HUES6 (cell line): ENCODE results near the gene MCTP1.
"Not testable (repeated sequence)": the region's sequence is repeated elsewhere in the genome, so short reads cannot be mapped to it uniquely, and the experiment has no call there.

Experiments
- H3K27ac ChIP-seq: 2 replicates; pipeline ENCODE4 v1.7.0; 2013; ENCODE audit warnings: low read depth, mild to moderate bottlenecking, low read length, inconsistent platforms
- H3K27me3 ChIP-seq: 2 replicates; pipeline ENCODE4 v1.6.1; 2013; ENCODE audit warnings: low read length; ENCODE audit not compliant: control insufficient read depth, insufficient read depth
- H3K36me3 ChIP-seq: 2 replicates; pipeline ENCODE4 v1.6.1; 2013; ENCODE audit warnings: low read length; ENCODE audit not compliant: control insufficient read depth, insufficient read depth
- H3K4me1 ChIP-seq: 2 replicates; pipeline ENCODE4 v1.6.1; 2013; ENCODE audit warnings: low read length; ENCODE audit not compliant: control insufficient read depth, insufficient read depth
- H3K4me3 ChIP-seq: 2 replicates; pipeline ENCODE4 v1.5.1; 2013; ENCODE audit warnings: low read depth, low read length
- H3K9ac ChIP-seq: one replicate; pipeline ENCODE4 v1.6.1; 2013; ENCODE audit warnings: mild to moderate bottlenecking, low read length
- H3K9me3 ChIP-seq: 2 replicates; pipeline ENCODE4 v1.6.1; 2013; ENCODE audit warnings: low read depth, low read length; ENCODE audit not compliant: control insufficient read depth, insufficient read depth

The MCTP1 gene

GRCh38 chr5:95005811-95006210 lies 279.1 kb downstream of the MCTP1 start:
- H3K9me3 ChIP-seq = peaks cover 36% of the 10 kb centered on the region
- H3K27ac ChIP-seq = no peak overlapping the region
- H3K4me1 ChIP-seq = no peaks in the 10 kb centered on the region
- H3K27me3 ChIP-seq = no peaks in the 10 kb centered on the region
- no peaks in the 10 kb centered on the region for H3K36me3 ChIP-seq
- H3K4me3 ChIP-seq = no peak overlapping the region
- H3K9ac ChIP-seq = no peak overlapping the region

- Histone ChIP-seq H3K4me3 (no peak overlapping the region), H3K27me3 (no peaks in the 10 kb centered on the region), H3K36me3 (no peaks in the 10 kb centered on the region), H3K9me3 (peaks cover 14% of the 10 kb centered on the region), H3K27ac (no peak overlapping the region), H3K9ac (no peak overlapping the region), H3K4me1 (peaks cover 8% of the 10 kb centered on the region; the same call in 1 of the 2 replicates)
Observed at GRCh38 chr5:94998670-94999069, 286.2 kb downstream of the MCTP1 start.

GRCh38 chr5:94994537-94994936 lies 290.4 kb downstream of the MCTP1 start:
- H3K9ac ChIP-seq, H3K36me3 ChIP-seq, H3K9me3 ChIP-seq, H3K27me3 ChIP-seq, H3K27ac ChIP-seq, H3K4me1 ChIP-seq, H3K4me3 ChIP-seq: not testable (repeated sequence)

- Histone ChIP-seq H3K4me3 (no peak overlapping the region), H3K27ac (no peak overlapping the region), H3K9me3 (no peaks in the 10 kb centered on the region), H3K4me1 (peaks cover 8% of the 10 kb centered on the region; the same call in 1 of the 2 replicates), H3K36me3 (no peaks in the 10 kb centered on the region), H3K9ac (no peak overlapping the region), H3K27me3 (no peaks in the 10 kb centered on the region)
Observed at GRCh38 chr5:94993491-94993890, 291.4 kb downstream of the MCTP1 start.

- Histone ChIP-seq H3K9ac (no peak overlapping the region), H3K4me1 (peaks cover 8% of the 10 kb centered on the region; the same call in 1 of the 2 replicates), H3K27ac (no peak overlapping the region), H3K4me3 (no peak overlapping the region), H3K9me3 (no peaks in the 10 kb centered on the region), H3K36me3 (no peaks in the 10 kb centered on the region), H3K27me3 (no peaks in the 10 kb centered on the region)
Observed at GRCh38 chr5:94992325-94992724, 292.6 kb downstream of the MCTP1 start.

- H3K9me3 ChIP-seq = no peaks in the 10 kb centered on the region
- H3K36me3 ChIP-seq = no peaks in the 10 kb centered on the region
- no peak overlapping the region for H3K4me3 ChIP-seq
- H3K27me3 ChIP-seq = no peaks in the 10 kb centered on the region
- no peak overlapping the region for H3K27ac ChIP-seq
- no peaks in the 10 kb centered on the region for H3K4me1 ChIP-seq
- no peak overlapping the region for H3K9ac ChIP-seq
Observed at GRCh38 chr5:94983861-94984535, 300.9 kb downstream of the MCTP1 start.

- Histone ChIP-seq H3K9me3 (peaks cover 13% of the 10 kb centered on the region; the same call in 1 of the 2 replicates), H3K36me3 (no peaks in the 10 kb centered on the region), H3K4me1 (no peaks in the 10 kb centered on the region), H3K9ac (no peak overlapping the region), H3K27me3 (no peaks in the 10 kb centered on the region), H3K4me3 (no peak overlapping the region), H3K27ac (no peak overlapping the region)
Observed at GRCh38 chr5:94977437-94977836, 307.5 kb downstream of the MCTP1 start.

- H3K4me1 ChIP-seq = no peaks in the 10 kb centered on the region
- H3K4me3 ChIP-seq = no peak overlapping the region
- H3K36me3 ChIP-seq = no peaks in the 10 kb centered on the region
- no peak overlapping the region for H3K27ac ChIP-seq
- peaks cover 13% of the 10 kb centered on the region; the same call in 1 of the 2 replicates for H3K9me3 ChIP-seq
- H3K9ac ChIP-seq = no peak overlapping the region
- no peaks in the 10 kb centered on the region for H3K27me3 ChIP-seq
Observed at GRCh38 chr5:94976853-94977252, 308.0 kb downstream of the MCTP1 start.

GRCh38 chr5:94972268-94972667 lies 312.6 kb downstream of the MCTP1 start:
- no peak overlapping the region for H3K4me3 ChIP-seq
- no peak overlapping the region for H3K27ac ChIP-seq
- no peaks in the 10 kb centered on the region for H3K4me1 ChIP-seq
- no peak overlapping the region for H3K9ac ChIP-seq
- peaks cover 6% of the 10 kb centered on the region; the same call in 1 of the 2 replicates for H3K9me3 ChIP-seq
- no peaks in the 10 kb centered on the region for H3K36me3 ChIP-seq
- H3K27me3 ChIP-seq = no peaks in the 10 kb centered on the region

GRCh38 chr5:94969174-94969573 lies 315.7 kb downstream of the MCTP1 start:
- H3K9me3 ChIP-seq = peaks cover 3% of the 10 kb centered on the region; the same call in 1 of the 2 replicates

GRCh38 chr5:94968507-94969095 lies 316.3 kb downstream of the MCTP1 start:
- Histone ChIP-seq H3K27me3 (no peaks in the 10 kb centered on the region), H3K4me1 (no peaks in the 10 kb centered on the region), H3K9me3 (peaks cover 3% of the 10 kb centered on the region; the same call in 1 of the 2 replicates), H3K4me3 (no peak overlapping the region), H3K27ac (no peak overlapping the region), H3K36me3 (no peaks in the 10 kb centered on the region), H3K9ac (no peak overlapping the region)

More at GRCh38 chr5:94969174-94969573, 315.7 kb downstream of the MCTP1 start:
- no peak overlapping the region for H3K9ac ChIP-seq
- H3K27ac ChIP-seq = no peak overlapping the region
- H3K4me1 ChIP-seq = no peaks in the 10 kb centered on the region
- no peaks in the 10 kb centered on the region for H3K27me3 ChIP-seq
- no peak overlapping the region for H3K4me3 ChIP-seq
- H3K36me3 ChIP-seq = no peaks in the 10 kb centered on the region
